HepG2 (cell line): ENCODE measurements around the gene TMPRSS7.

Source experiments
- CTCF ChIP-seq: sonication (generic); formaldehyde crosslinking; IDR thresholded peaks from 2 replicates; pipeline ENCODE4 v1.5.0; 2020; ENCODE audit warnings: mild to moderate bottlenecking, missing genetic modification reagents, moderate library complexity
- ERF ChIP-seq: IDR thresholded peaks from 2 replicates; pipeline ENCODE4 v1.6.1; 2018; ENCODE audit warnings: missing biosample characterization, missing genetic modification reagents
- HBP1 ChIP-seq: IDR thresholded peaks from 2 replicates; pipeline ENCODE4 v1.6.1; 2016; ENCODE audit warnings: low read depth, control low read depth
- HMG20A ChIP-seq: IDR thresholded peaks from 2 replicates; pipeline ENCODE4 v1.6.1; 2016; ENCODE audit warnings: borderline replicate concordance
- MAZ ChIP-seq, 2 experiments: sonication (generic) in 1 of 2; formaldehyde crosslinking in 1 of 2; IDR thresholded peaks; 2 replicates each; pipeline versions ENCODE4 v1.5.0 to v1.6.1; 2012 to 2020; ENCODE audit warnings: low read depth in 2 of 2, mild to moderate bottlenecking in 2 of 2, borderline replicate concordance in 1 of 2, improper control_type of control experiment in 1 of 2, low read length in 1 of 2, missing genetic modification reagents in 1 of 2, moderate library complexity in 1 of 2
- NPAS2 ChIP-seq: sonication (generic); formaldehyde crosslinking; IDR thresholded peaks from 2 replicates; pipeline ENCODE4 v1.8.0; 2022; ENCODE audit warnings: mild to moderate bottlenecking, missing genetic modification reagents, borderline replicate concordance
- PREB ChIP-seq: sonication (generic); formaldehyde crosslinking; IDR thresholded peaks from 2 replicates; pipeline ENCODE4 v1.4.0; 2020; ENCODE audit warnings: missing genetic modification reagents
- PRPF4 ChIP-seq: fragments of 200-400 bp; formaldehyde crosslinking; IDR thresholded peaks from 2 replicates; pipeline ENCODE4 v1.6.1; 2016; ENCODE audit warnings: low read length, low read depth; ENCODE audit not compliant: poor library complexity, severe bottlenecking

GRCh38 chr3:112115806-112116383 is 81.4 kb downstream of the TMPRSS7 start:
- TF ChIP-seq MAZ (IDR thresholded peaks at IDR 0.05; ENCODE audit: borderline replicate concordance, low read depth, low read length) (no peak), MAZ (CRISPR knock-in tag; IDR thresholded peaks at IDR 0.05; ENCODE audit: low read depth) (no peak), HBP1 (CRISPR knock-in tag) (no peak), NPAS2 (CRISPR knock-in tag) (no peak), CTCF (no peak), HMG20A (CRISPR knock-in tag) (no peak), PREB (no peak), ERF (no peak), PRPF4 (no peak)
